ENCODE measurements around the gene PRPSAP1. TPM values are rescaled to one million over a fixed set of nuclear protein-coding genes. Genes with fewer than 3 reads are reported as not detected.

Gene PRPSAP1
- polyA plus RNA-seq, 1 of the 3 experiments (the other 2 are of a cell fraction), result 118 TPM

DNA sequence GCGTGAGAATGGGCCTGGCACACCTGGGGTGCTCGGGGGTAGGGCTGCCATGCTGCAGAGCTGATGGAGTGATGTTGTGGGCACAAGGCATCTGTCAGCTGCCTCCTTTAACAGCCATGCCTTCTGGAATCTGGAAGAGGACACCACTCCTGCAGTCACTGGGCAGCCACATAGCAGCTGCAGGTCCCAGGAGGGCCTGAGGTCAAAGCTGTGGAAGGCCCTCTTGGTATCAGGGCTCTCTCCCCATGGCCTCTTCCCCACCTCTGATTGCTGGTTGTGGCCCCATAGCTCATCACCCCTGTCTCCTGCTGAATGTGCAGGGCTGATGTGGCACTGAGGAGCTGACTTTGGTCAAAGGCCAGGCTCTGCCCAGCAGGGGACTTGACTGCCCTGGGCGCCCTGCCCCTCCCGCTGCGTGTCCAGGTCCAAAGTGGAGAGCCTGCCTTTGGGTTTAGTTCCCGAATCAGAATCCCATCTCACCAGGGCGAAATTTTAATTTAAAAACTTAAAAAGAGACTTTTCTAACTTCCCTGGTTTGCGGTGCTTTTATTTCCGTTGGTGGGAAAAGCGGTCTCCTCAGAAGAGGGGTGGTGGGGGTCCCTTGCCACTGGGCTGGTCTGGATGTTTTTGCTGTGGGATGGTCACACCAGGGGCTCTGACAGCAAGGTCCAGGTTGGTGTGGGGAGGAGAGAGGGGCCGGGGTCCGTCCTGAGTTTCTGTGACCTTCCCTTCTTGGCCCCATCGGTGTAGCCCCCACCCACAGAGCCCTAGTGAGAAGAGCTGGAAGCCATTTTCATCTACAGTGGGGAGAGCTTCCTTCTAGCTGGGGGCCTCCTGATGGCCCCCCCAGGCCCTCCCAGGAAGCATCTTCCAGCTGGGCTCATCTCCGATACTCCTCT lies 82.7 kb downstream of the PRPSAP1 start (continued):
- no peak for TF ChIP-seq REST (IDR thresholded peaks at IDR 0.05; ENCODE audit: low read depth, low read length)
- TF ChIP-seq PBX3 (IDR thresholded peaks at IDR 0.05), result no peak
- TF ChIP-seq TAF1 (IDR thresholded peaks at IDR 0.05; ENCODE audit: borderline replicate concordance, low read depth, low read length), result no peak
- TF ChIP-seq MXI1 (IDR thresholded peaks at IDR 0.05; ENCODE audit: low read depth, low read length), result no peak
- TF ChIP-seq, protein P1, sequence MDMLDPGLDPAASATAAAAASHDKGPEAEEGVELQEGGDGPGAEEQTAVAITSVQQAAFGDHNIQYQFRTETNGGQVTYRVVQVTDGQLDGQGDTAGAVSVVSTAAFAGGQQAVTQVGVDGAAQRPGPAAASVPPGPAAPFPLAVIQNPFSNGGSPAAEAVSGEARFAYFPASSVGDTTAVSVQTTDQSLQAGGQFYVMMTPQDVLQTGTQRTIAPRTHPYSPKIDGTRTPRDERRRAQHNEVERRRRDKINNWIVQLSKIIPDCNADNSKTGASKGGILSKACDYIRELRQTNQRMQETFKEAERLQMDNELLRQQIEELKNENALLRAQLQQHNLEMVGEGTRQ (IDR thresholded peaks at IDR 0.05; ENCODE audit: borderline replicate concordance, low read depth, low read length), result no peak
- no peak for TF ChIP-seq RAD21 (IDR thresholded peaks at IDR 0.05; ENCODE audit: low read length)
- no peak for TF ChIP-seq GATA2 (CRISPR knock-in tag; IDR thresholded peaks at IDR 0.05)

DNA sequence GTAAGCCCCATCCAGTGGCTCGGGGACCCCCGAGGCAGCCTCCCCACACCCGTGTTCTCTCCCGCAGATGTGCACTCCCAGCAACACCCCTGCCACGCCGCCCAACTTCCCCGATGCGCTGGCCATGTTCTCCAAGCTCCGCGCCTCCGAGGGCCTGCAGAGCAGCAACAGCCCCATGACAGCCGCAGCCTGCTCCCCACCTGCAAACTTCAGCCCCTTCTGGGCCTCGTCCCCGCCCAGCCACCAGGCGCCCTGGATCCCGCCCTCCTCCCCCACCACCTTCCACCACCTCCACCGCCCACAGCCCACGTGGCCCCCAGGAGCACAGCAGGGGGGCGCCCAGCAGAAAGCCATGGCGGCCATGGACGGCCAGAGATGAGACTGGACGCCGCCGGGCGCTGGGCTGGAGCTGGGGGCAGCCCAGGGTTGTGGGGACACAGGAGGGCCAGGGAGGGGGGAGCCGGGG lies 83.6 kb downstream of the PRPSAP1 start:
- 93% methylated on average over 26 of the region's 26 CpGs for WGBS (ENCODE audit: low lambda C conversion rate)

More for the DNA sequence above, 83.6 kb downstream of the PRPSAP1 start:
- Histone ChIP-seq H3K36me3 (replicated peaks in 1 of 2; ENCODE audit: control insufficient read depth in 1 of 2, insufficient read depth in 2 of 2, low read length in 1 of 2) (peaks cover 8 to 23% of the 10 kb centered on the region in 2 experiments), H3K27me3 (ENCODE audit: insufficient read depth) (no peaks in the 10 kb centered on the region), H3K9me2 (no peaks in the 10 kb centered on the region), H3K4me1 (ENCODE audit: control insufficient read depth in 1 of 2, insufficient read depth in 2 of 2, low read depth in 1 of 2, low read length in 1 of 2) (peaks cover 19% of the 10 kb centered on the region in 2 experiments; a peak in 3 of 4 replicates), H3K79me2 (ENCODE audit: insufficient read depth) (peaks cover 57% of the 10 kb centered on the region), H3K4me3 (ENCODE audit: low read depth in 2 of 2, low read length in 1 of 2) (no peak overlapping the region), H2AFZ (ENCODE audit: low read depth) (no peak overlapping the region), H3K9me3 (no peaks in the 10 kb centered on the region), H3K4me2 (no peak overlapping the region), H3K27ac (ENCODE audit: low read depth in 2 of 2, low read length in 1 of 2) (no peak overlapping the region), H3F3A (replicated peaks; ENCODE audit: insufficient read depth) (peaks cover 9% of the 10 kb centered on the region), H3K9ac (no peak overlapping the region), H4K20me1 (ENCODE audit: insufficient read depth) (peaks cover 13% of the 10 kb centered on the region; the same call in 1 of the 2 replicates)
- peak; percentile 47 for DNase-seq
- POLR2A ChIA-PET, result interaction anchor here (0.6 kb wide), 1 partner anchor 163 kb away, joined by 3 read pairs; no protein-coding TSS in a partner anchor
- CTCF ChIA-PET, result interaction anchor here (2.2 to 7.0 kb wide), 3 partner anchors 10 to 149 kb away, joined by 8 to 130 read pairs (median 15); no protein-coding TSS in a partner anchor
- TF ChIP-seq RAD21 (IDR thresholded peaks at IDR 0.05; ENCODE audit: low read length) (no peak), NFIC (IDR thresholded peaks at IDR 0.05; ENCODE audit: borderline replicate concordance) (no peak), SIN3A (IDR thresholded peaks at IDR 0.05; ENCODE audit: borderline replicate concordance, low read depth, low read length) (no peak), PBX3 (IDR thresholded peaks at IDR 0.05) (no peak), EZH2phosphoT487 (IDR thresholded peaks at IDR 0.05; ENCODE audit: borderline replicate concordance, low read depth) (no peak), FOXM1 (IDR thresholded peaks at IDR 0.05; ENCODE audit: low read depth) (no peak), GATA2 (CRISPR knock-in tag; IDR thresholded peaks at IDR 0.05) (no peak), POLR2AphosphoS5 (IDR thresholded peaks at IDR 0.05; ENCODE audit: low read depth, low read length) (no peak), RXRA (IDR thresholded peaks at IDR 0.05; ENCODE audit: borderline replicate concordance, low read depth) (no peak), CHD2 (IDR thresholded peaks at IDR 0.05; ENCODE audit: low read length, partially characterized antibody) (no peak), TCF12 (IDR thresholded peaks at IDR 0.05) (no peak), JUND (IDR thresholded peaks at IDR 0.05) (no peak), MAX (IDR thresholded peaks at IDR 0.05; ENCODE audit: low read depth) (no peak), NRF1 (IDR thresholded peaks at IDR 0.05; ENCODE audit: low read depth, low read length) (no peak), RFX5 (IDR thresholded peaks at IDR 0.05; ENCODE audit: low read length) (no peak)
- TF ChIP-seq, protein P1 (IDR thresholded peaks at IDR 0.05; ENCODE audit: borderline replicate concordance, low read depth, low read length), result no peak

All from SK-N-SH (cell line).